K562 (cell line): ENCODE results near the gene XRCC2.

Source experiments
- CTCF ChIP-seq, 3 experiments: IDR thresholded peaks in 2 of 3; conservative IDR thresholded peaks in 1 of 3; 2 replicates each; pipeline ENCODE4 v1.5.1; 2011 to 2012; ENCODE audit warnings: low read length in 3 of 3, mild to moderate bottlenecking in 3 of 3, control low read depth in 2 of 3, improper control_type of control experiment in 1 of 3, inconsistent platforms in 1 of 3, low read depth in 1 of 3, mixed read lengths in 1 of 3, moderate library complexity in 1 of 3; ENCODE audit not compliant: insufficient read depth in 2 of 3
- EZH2 ChIP-seq: IDR thresholded peaks from 2 replicates; pipeline ENCODE4 v1.6.1; 2012; ENCODE audit warnings: low read depth, mild to moderate bottlenecking, inconsistent platforms, low read length, borderline replicate concordance
- NR4A1 ChIP-seq, 2 experiments: fragments of 250-450 bp in 1 of 2; fragments of 450-650 bp in 1 of 2; sonication (Bioruptor Pico) in 1 of 2; IDR thresholded peaks; 2 replicates each; pipeline versions ENCODE4 v1.4.0 to v1.6.1; 2016 to 2020; ENCODE audit warnings: mild to moderate bottlenecking in 2 of 2, missing compliant biosample characterization in 1 of 2, missing genetic modification characterization in 1 of 2, moderate library complexity in 1 of 2
- RBM15 ChIP-seq: fragments of 200-400 bp; formaldehyde crosslinking; IDR thresholded peaks from 2 replicates; pipeline ENCODE4 v1.6.1; 2018; ENCODE audit warnings: mild to moderate bottlenecking, low read length, moderate library complexity; ENCODE audit not compliant: insufficient read depth
- TRIM28 ChIP-seq: fragments of 450-650 bp; IDR thresholded peaks from 2 replicates; pipeline ENCODE4 v1.6.1; 2017
- U2AF1 ChIP-seq: fragments of 200-400 bp; formaldehyde crosslinking; optimal IDR thresholded peaks from 2 replicates; pipeline ENCODE3; 2017; ENCODE audit warnings: mild to moderate bottlenecking, low read depth, low read length, moderate library complexity

GRCh38 chr7:152699079-152699478, 23.1 kb upstream of the XRCC2 start:
- TF ChIP-seq CTCF (IDR thresholded peaks at IDR 0.05 in 2 of 3, conservative IDR thresholded peaks at IDR 0.05 in 1 of 3; ENCODE audit: insufficient read depth in 2 of 3, low read depth in 1 of 3, low read length in 3 of 3): no peak
- no peak for TF ChIP-seq RBM15
- no peak for TF ChIP-seq NR4A1 (CRISPR knock-in tag; IDR thresholded peaks at IDR 0.05)
- TF ChIP-seq NR4A1 (tag; IDR thresholded peaks at IDR 0.05): no peak
- no peak for TF ChIP-seq TRIM28
- no peak for TF ChIP-seq U2AF1
- no peak for TF ChIP-seq EZH2
